ENCODE data around the gene ZHX3.

Gene ZHX3

GRCh38 chr20:41317546-41318270, at the start of gene ZHX3:
Gene ZHX3 (minus strand): TSS chr20:41317731. CDS start chr20:41204916, 112,815 bp downstream.
- peak; percentile 92 to 95 (median 92) for DNase-seq (ENCODE audit: low read depth in 3 of 3, low spot score in 1 of 3)

GRCh38 chr20:41367393-41367695, 49.8 kb upstream of the ZHX3 start:
- DNase-seq (ENCODE audit: low read depth in 3 of 3, low spot score in 1 of 3): no peak

GRCh38 chr20:41366546-41367392, 49.2 kb upstream of the ZHX3 start, which contains the start of gene EMILIN3:
Gene EMILIN3 (minus strand): TSS chr20:41366818. CDS start chr20:41366634, 184 bp downstream.
- DNase-seq (ENCODE audit: low read depth in 3 of 3, low spot score in 1 of 3): no peak

- DNase-seq (ENCODE audit: low read depth in 3 of 3, low spot score in 1 of 3): no peak
Observed at GRCh38 chr20:41365777-41366545, 48.4 kb upstream of the ZHX3 start.

- no peak for DNase-seq (ENCODE audit: low read depth in 3 of 3, low spot score in 1 of 3)
Observed at GRCh38 chr20:41364967-41365765, 47.6 kb upstream of the ZHX3 start.

- DNase-seq (ENCODE audit: low read depth in 3 of 3, low spot score in 1 of 3): no peak
Observed at GRCh38 chr20:41364236-41364855, 46.8 kb upstream of the ZHX3 start.

- DNase-seq (ENCODE audit: low read depth in 3 of 3, low spot score in 1 of 3): no peak
Observed at GRCh38 chr20:41363601-41364000, 46.1 kb upstream of the ZHX3 start.

- DNase-seq (ENCODE audit: low read depth in 3 of 3, low spot score in 1 of 3): no peak
Observed at GRCh38 chr20:41362748-41363140, 45.2 kb upstream of the ZHX3 start.

- DNase-seq (ENCODE audit: low read depth in 3 of 3, low spot score in 1 of 3): no peak
Observed at GRCh38 chr20:41361757-41362747, 44.5 kb upstream of the ZHX3 start.

GRCh38 chr20:41360831-41361756, 43.6 kb upstream of the ZHX3 start:
- DNase-seq (ENCODE audit: low read depth in 3 of 3, low spot score in 1 of 3): no peak

GRCh38 chr20:41359541-41360011, 42.0 kb upstream of the ZHX3 start:
- no peak for DNase-seq (ENCODE audit: low read depth in 3 of 3, low spot score in 1 of 3)

- DNase-seq (ENCODE audit: low read depth in 3 of 3, low spot score in 1 of 3): no peak
Observed at GRCh38 chr20:41358717-41359116, 41.2 kb upstream of the ZHX3 start.

- no peak for DNase-seq (ENCODE audit: low read depth in 3 of 3, low spot score in 1 of 3)
Observed at GRCh38 chr20:41358230-41358629, 40.7 kb upstream of the ZHX3 start.

GRCh38 chr20:41357424-41358163, 40.1 kb upstream of the ZHX3 start:
- DNase-seq (ENCODE audit: low read depth in 3 of 3, low spot score in 1 of 3): no peak

- DNase-seq (ENCODE audit: low read depth in 3 of 3, low spot score in 1 of 3): no peak
Observed at GRCh38 chr20:41356951-41357350, 39.4 kb upstream of the ZHX3 start.

GRCh38 chr20:41355598-41356203, 38.2 kb upstream of the ZHX3 start:
- no peak for DNase-seq (ENCODE audit: low read depth in 3 of 3, low spot score in 1 of 3)

- no peak for DNase-seq (ENCODE audit: low read depth in 3 of 3, low spot score in 1 of 3)
Observed at GRCh38 chr20:41355192-41355591, 37.7 kb upstream of the ZHX3 start.
